Tibial nerve (tissue), 4 donors: ENCODE results near the gene KANK2. TPM values are rescaled to one million over a fixed set of nuclear protein-coding genes. Genes with fewer than 3 reads are reported as not detected.
"Not testable (repeated sequence)": the region's sequence is repeated elsewhere in the genome, so short reads cannot be mapped to it uniquely, and the experiment has no call there.

Experiments
- DNase-seq, 2 donors: peaks; one replicate each; pipeline ENCODE4 v3.0.0-alpha.2; 2019; ENCODE audit warnings: low spot score in 2 of 2
- H3K27ac ChIP-seq, 4 donors: fragments of 200-600 bp; sonication (generic) in 3 of 4; one replicate each; pipeline ENCODE4 v1.5.1; 2017 to 2019; ENCODE audit warnings: mild to moderate bottlenecking in 1 of 4
- H3K27me3 ChIP-seq, 2 donors: fragments of 200-600 bp; sonication (generic) in 1 of 2; one replicate each; pipeline versions ENCODE4 v1.5.1 to v1.6.0; 2017 to 2019
- H3K36me3 ChIP-seq, 3 donors: fragments of 200-600 bp; sonication (generic); one replicate each; pipeline ENCODE4 v1.5.1; 2018 to 2019
- H3K4me1 ChIP-seq, 4 donors: fragments of 200-600 bp; sonication (generic) in 3 of 4; one replicate each; pipeline ENCODE4 v1.5.1; 2017 to 2019
- H3K4me3 ChIP-seq, 4 donors: fragments of 200-600 bp; sonication (generic) in 3 of 4; one replicate each; pipeline ENCODE4 v1.5.1; 2017 to 2019; ENCODE audit warnings: mild to moderate bottlenecking in 1 of 4, moderate library complexity in 1 of 4
- H3K9me3 ChIP-seq, 4 donors: fragments of 200-600 bp; sonication (generic) in 3 of 4; one replicate each; pipeline ENCODE4 v1.5.1; 2017 to 2019
- CTCF ChIP-seq, 5 experiments: fragments of 200-600 bp in 3 of 5; fragments of 450-650 bp in 2 of 5; sonication (generic) in 3 of 5; IDR thresholded peaks; one replicate each; pipeline ENCODE4 v1.5.1; 2016 to 2019; ENCODE audit warnings: antibody characterized with exemption in 5 of 5, mild to moderate bottlenecking in 3 of 5, moderate library complexity in 2 of 5
- EP300 ChIP-seq, 2 donors: sonication (generic); formaldehyde crosslinking; IDR thresholded peaks; one replicate each; pipeline ENCODE4 v1.6.1; 2017; ENCODE audit warnings: antibody characterized with exemption in 2 of 2, mild to moderate bottlenecking in 1 of 2
- POLR2A ChIP-seq, 2 donors: fragments of 450-650 bp; IDR thresholded peaks; one replicate each; pipeline ENCODE4 v1.6.1; 2017; ENCODE audit warnings: antibody characterized with exemption in 2 of 2, mild to moderate bottlenecking in 2 of 2, moderate library complexity in 2 of 2
- WGBS, 2 donors: methylation state at CpG; one replicate each; pipeline ENCODE4 v1.1.5; 2018; 5-methylcytosine and 5-hydroxymethylcytosine counted together
- total RNA-seq, 4 donors: library from RNA; depleted of rRNA; stranded (reverse); fragments of >200 nt; gene quantifications; one replicate each; pipeline ENCODE4 v1.1.0, GENCODE V29; 2016

Gene KANK2
- total RNA-seq, 4 donors from 2014 or later, result 355 to 752 (median 582) TPM

GRCh38 chr19:11131471-11131870 is 65.9 kb downstream of the KANK2 start:
- TF ChIP-seq CTCF (IDR thresholded peaks at IDR 0.05), result no peak
- Histone ChIP-seq H3K4me1 (peaks cover 0 to 9% (median under 1%) of the 10 kb centered on the region in 4 donors), H3K27ac (peak overlapping the region in 2 of 4 donors; percentile 14 to 69), H3K4me3 (no peak overlapping the region), H3K9me3 (no peaks in the 10 kb centered on the region), H3K27me3 (no peaks in the 10 kb centered on the region), H3K36me3 (peaks cover 0 to 72% (median 9%) of the 10 kb centered on the region in 3 donors)
- WGBS, 2 donors, result 76 to 80% methylated on average over 7 of the region's 7 CpGs
- no peak for DNase-seq

DNA sequence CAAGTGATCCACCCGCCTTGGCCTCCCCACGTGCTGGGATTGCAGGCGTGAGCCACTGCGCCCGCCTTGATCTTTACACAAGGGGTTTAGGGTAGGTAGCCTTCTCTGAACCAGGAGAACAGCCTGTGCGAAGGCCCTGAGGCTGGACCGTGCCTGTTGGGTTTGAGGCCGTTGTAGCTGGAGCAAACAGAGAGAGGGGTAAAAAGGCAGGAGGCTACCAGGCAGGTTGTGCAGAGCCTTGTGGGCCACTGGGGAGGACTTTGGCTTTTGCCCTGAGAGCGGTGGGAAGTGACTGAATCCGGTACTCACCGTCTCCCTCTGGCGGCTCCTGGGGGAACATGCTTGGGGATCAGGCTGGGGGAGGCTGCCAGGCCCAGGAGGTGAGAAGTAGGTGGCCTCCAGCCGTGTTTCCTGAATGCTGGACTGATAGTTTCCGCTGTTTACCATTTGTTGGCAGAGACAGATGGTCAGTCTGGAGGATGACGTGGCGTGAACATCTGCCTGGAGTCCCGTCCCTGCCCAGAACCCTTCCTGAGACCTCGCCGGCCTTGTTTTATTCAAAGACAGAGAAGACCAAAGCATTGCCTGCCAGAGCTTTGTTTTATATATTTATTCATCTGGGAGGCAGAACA is 66.4 kb downstream of the KANK2 start:
- Histone ChIP-seq H3K4me1 (peaks cover 0 to 14% (median 4%) of the 10 kb centered on the region in 4 donors), H3K27ac (peak overlapping the region in 3 of 4 donors; percentile 13 to 69 (median 58)), H3K27me3 (no peaks in the 10 kb centered on the region), H3K9me3 (no peaks in the 10 kb centered on the region), H3K36me3 (peaks cover 0 to 72% (median 9%) of the 10 kb centered on the region in 3 donors), H3K4me3 (no peak overlapping the region)
- DNase-seq, result peak; percentile 66 to 86
- TF ChIP-seq CTCF (IDR thresholded peaks at IDR 0.05) (peak; percentile 87 to 92 (median 90)), EP300 (IDR thresholded peaks at IDR 0.05) (no peak)
- 51 to 53% methylated on average over 18 to 19 of the region's 19 CpGs for WGBS, 2 donors

DNA sequence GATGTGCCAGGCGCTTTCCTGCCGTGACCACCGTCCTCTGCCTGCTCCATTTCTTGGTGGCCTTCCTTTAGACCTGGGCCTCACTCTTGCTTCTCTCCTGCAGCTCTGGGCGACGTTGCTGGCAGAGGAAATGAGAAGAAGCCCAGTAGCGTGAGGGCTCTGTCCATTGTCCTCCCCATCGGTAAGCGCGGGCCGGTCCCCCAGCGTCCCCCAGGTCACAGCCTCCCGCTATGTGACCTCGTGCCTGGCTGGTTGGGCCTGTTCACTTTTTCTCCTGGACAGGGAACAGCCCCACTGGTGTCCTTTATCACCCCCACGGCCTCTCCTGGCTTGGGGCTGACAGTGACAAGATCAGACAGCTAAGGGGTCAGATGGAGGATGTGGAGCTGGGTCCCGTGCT is 69.4 kb downstream of the KANK2 start:
- 83 to 87% methylated on average over 15 of the region's 15 CpGs for WGBS, 2 donors
- DNase-seq, result no peak
- no peak overlapping the region for H3K4me3 ChIP-seq
- TF ChIP-seq POLR2A (IDR thresholded peaks at IDR 0.05) (no peak), EP300 (IDR thresholded peaks at IDR 0.05) (no peak), CTCF (IDR thresholded peaks at IDR 0.05) (no peak)
- H3K27me3 ChIP-seq, result no peaks in the 10 kb centered on the region
- peaks cover 0 to 16% (median 4%) of the 10 kb centered on the region in 4 donors for H3K4me1 ChIP-seq
- peaks cover 0 to 84% (median 29%) of the 10 kb centered on the region in 3 donors for H3K36me3 ChIP-seq
- H3K27ac ChIP-seq, result peak overlapping the region in 1 of 4 donors; percentile 4
- no peaks in the 10 kb centered on the region for H3K9me3 ChIP-seq

GRCh38 chr19:11125994-11126685 is 71.2 kb downstream of the KANK2 start:
- no peaks in the 10 kb centered on the region for H3K27me3 ChIP-seq
- H3K4me1 ChIP-seq, result peaks cover 0 to 16% (median 4%) of the 10 kb centered on the region in 4 donors
- peak overlapping the region in 3 of 4 donors; percentile 6 to 63 (median 40) for H3K27ac ChIP-seq
- no peak for TF ChIP-seq EP300 (IDR thresholded peaks at IDR 0.05)
- TF ChIP-seq CTCF (IDR thresholded peaks at IDR 0.05), result peak; percentile 61 to 89 (median 79)
- TF ChIP-seq POLR2A (IDR thresholded peaks at IDR 0.05), result no peak
- DNase-seq, result peak; percentile 82 to 89
- no peaks in the 10 kb centered on the region for H3K9me3 ChIP-seq
- H3K4me3 ChIP-seq, result no peak overlapping the region
- H3K36me3 ChIP-seq, result peaks cover 3 to 82% (median 29%) of the 10 kb centered on the region in 3 donors
- WGBS, 2 donors, result 58 to 59% methylated on average over 11 of the region's 11 CpGs

DNA sequence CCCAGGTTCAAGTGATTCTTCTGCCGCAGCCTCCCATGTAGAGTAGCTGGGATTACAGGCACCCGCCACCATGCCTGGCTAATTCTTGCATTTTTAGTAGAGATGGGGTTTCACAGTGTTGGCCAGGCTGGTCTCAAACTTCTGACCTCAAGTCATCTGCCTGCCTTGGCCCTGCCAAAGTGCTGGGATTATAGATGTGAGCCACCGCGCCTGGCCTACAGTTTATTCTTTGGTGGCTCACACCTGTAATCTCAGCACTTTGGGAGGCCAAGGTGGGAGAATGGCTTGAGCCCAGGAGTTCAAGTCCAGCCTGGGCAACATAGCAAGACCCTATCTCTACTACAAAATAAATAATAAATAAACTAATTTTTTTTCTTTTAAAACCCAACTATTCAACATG is 73.2 kb downstream of the KANK2 start:
- DNase-seq, H3K9me3 ChIP-seq, H3K4me3 ChIP-seq, H3K4me1 ChIP-seq, H3K27ac ChIP-seq, H3K27me3 ChIP-seq: not testable (repeated sequence)
- 97 to 100% methylated on average over 4 of the region's 4 CpGs for WGBS, 2 donors
- peaks cover 3 to 83% (median 30%) of the 10 kb centered on the region in 3 donors for H3K36me3 ChIP-seq
